CD1c-positive myeloid dendritic cell (primary cell): ENCODE measurements around the gene DENND1A.

Source experiments
- DNase-seq: peaks from one replicate; pipeline ENCODE4 v3.0.0-alpha.2; 2016; ENCODE audit errors: extremely low spot score

Gene DENND1A

GRCh38 chr9:123426406-123426805 is 503.5 kb downstream of the DENND1A start:
- DNase-seq, result peak; percentile 18

- no peak for DNase-seq
Measured at GRCh38 chr9:123425836-123426365, 504.0 kb downstream of the DENND1A start.

GRCh38 chr9:123425261-123425821 is 504.6 kb downstream of the DENND1A start:
- no peak for DNase-seq

GRCh38 chr9:123424552-123425225 is 505.2 kb downstream of the DENND1A start:
- no peak for DNase-seq

- no peak for DNase-seq
Measured at GRCh38 chr9:123424131-123424530, 505.8 kb downstream of the DENND1A start.

GRCh38 chr9:123423311-123423640 is 506.6 kb downstream of the DENND1A start:
- no peak for DNase-seq

GRCh38 chr9:123422635-123423310 is 507.2 kb downstream of the DENND1A start:
- no peak for DNase-seq

DNA sequence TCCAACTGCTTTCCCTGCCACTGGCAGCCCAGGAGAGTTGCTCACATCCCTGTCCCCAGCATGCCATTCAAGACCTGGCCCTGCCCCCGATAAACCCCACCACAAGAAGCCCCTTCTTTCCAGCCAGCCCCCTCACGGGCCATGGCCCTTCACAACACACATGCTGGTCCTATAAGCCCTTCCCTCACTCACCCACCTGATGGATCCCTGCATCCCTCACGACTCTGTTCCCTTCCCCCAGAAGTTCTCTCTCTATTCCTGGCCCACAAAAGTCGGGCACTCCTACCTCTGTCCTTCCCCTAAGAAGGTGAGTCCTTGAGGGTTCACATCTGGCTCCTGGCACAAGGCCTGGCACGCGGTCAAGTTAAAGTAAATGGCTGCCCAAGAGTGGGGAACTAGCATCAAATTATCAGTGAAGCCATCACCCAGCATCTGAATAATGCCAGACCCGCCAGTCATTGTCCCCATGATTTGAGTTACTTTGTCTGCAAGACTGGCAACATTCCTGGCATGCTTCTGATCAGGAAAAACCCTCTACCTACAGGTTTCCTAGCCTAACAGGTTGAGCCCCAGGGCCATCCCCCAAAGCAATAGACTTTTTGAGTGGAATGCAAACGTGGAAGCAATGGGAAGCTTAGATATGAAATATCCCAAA is 508.0 kb downstream of the DENND1A start:
- DNase-seq, result no peak

GRCh38 chr9:123421186-123421585 is 508.7 kb downstream of the DENND1A start:
- DNase-seq, result no peak

GRCh38 chr9:123420592-123421111 is 509.3 kb downstream of the DENND1A start:
- no peak for DNase-seq

DNA sequence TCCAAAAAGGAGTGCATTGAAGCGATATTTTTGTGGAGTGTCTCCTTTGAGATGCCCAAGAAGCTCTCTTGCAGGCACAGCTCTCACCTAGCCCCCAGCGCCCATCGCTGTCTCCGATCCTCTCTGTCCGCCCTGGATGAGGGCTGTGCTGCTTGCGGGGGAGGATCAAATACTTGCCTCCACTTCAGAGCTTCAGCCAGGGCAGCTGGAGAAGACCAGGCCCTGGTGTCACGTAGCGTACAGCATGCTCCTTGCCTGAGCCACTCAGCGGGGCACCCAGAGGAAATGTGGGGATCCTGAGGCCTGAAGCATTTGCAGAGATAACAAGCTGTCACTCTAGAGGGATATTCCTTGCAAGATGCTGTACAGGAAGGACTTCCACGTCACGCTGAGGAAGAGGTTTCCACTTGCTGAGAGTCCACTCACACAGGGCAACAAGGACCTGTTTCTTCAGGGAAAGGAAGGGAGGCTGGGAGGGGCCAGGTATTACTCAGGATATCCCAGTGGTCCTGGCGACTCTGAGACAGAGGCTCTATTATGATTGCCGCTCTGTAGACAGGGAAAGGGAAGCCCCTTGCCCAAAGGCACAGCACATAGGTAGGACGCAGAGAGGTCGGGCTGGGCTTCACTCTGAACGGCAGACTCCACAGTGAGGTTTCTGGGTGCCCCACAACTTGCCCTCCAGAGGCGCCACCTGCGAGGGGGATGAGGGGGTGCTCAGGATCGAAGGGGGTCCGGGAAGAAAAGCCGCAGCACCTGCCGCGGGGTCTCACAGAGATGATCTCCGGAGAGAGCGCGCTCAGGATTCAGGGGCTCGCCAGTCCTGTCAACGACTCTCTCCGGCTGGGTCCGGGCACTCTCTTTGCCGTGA is 510.0 kb downstream of the DENND1A start:
- DNase-seq, result no peak

- DNase-seq, result no peak
Measured at GRCh38 chr9:123419091-123419490, 510.8 kb downstream of the DENND1A start.

GRCh38 chr9:123418506-123418905 is 511.4 kb downstream of the DENND1A start:
- DNase-seq, result no peak

GRCh38 chr9:123418052-123418430 is 511.9 kb downstream of the DENND1A start:
- DNase-seq, result no peak

DNA sequence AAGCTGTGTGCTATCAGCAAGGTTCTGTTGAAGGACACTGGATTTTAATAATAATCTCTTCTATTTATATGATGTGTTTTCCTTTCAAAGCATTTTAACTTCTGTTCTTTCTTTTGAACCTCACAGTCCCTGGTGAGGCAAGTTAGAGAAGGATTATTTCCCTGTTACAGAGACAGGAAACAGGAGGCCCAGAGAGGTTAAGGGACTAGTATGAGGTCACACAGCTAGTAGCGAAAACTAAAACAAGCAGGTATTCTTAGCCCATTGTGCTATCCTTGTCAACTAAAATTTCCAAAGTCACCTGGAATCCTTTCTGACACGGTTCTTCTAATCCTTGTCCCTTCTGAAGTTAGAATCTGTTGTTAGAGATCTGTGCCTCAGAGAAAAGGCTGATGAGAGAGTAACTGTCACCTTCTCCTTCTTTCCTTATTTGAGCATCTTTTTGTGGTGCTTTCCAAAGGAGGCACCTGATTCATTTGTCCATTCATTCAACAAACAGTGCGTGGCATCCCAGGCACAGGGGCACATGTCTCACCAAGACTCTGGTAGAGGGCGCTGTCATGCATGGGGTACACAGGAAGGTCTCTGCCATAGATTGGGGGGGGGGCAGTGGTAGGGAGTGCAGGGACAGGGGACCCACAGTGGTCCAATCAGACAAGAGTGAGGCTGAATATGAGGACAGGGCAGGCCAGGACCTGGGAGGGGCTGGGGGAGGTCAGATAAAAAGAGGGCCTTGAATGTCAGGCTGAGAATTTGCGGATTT is 512.5 kb downstream of the DENND1A start:
- no peak for DNase-seq

DNA sequence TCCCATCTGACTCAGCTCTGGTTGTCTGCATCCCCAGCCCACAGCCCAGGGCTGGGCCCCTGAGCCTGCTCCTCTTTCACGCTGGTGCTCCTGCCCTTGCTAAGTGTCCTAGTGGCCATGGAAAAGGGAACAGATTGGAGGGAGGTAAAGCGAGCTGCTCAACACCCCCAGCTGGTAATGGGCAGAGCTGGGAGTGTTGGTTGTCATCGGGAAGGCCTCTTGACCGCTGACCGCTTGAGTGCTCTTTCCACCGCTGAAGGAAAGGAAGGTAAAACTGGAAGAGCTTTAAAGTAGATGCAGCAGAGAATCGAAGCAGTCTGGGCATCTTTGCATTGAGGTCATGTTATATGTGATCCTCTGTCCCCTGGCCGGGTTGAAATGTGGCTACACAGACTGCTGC is 513.8 kb downstream of the DENND1A start:
- DNase-seq, result no peak

- no peak for DNase-seq
Measured at GRCh38 chr9:123414936-123415930, 514.7 kb downstream of the DENND1A start.

DNA sequence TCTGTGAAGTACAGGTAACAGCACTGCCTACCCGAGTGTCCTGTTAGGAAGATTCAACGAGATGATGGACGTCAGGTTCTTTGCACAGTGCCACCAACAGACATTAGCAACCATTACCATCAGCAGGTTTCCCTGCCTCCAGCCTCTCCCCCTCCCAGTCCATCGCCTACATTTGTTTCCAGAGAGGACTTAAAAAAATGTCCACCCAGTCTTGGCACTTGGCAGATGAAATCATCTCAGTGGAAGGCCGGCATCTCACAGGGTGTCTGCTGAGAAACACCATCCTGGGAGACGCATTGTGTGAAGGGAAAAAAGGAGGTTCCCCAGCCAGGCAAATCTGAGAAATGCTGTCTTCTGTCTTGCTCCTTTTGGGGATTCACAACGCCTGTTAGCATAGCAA is 515.7 kb downstream of the DENND1A start:
- no peak for DNase-seq

DNA sequence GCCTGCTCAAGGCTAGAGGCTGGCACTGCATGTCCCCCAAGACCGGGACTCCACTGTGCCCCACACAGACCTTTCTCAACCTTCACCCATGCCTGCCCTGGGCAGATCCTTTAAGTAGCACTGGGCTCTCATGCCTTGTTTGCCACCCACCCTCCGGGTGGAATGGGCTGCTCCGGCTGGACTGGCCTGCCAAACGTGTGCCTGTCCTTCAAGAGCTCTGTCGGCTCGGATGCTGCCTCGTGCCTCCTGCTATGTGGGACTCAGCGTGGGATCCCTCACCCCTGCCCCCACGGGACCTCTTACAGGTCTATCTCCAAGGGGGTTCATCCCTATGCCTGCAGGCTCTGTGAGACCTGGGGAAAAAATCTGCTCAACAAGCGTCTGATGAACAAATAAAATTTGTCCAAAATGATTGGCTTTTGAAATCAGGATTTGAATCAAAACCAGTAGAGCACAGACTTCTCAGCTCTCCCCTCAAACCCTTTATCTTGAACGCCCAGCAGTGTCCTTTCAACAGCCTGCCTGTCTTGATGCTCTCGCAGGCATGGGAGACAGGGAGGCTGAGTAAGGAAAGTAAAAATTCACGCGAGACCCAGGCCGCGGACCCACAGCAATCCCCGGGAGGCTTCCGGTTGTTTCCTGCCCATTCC is 517.6 kb downstream of the DENND1A start:
- no peak for DNase-seq
